Osteoblast (primary cell): ENCODE measurements around the gene OR13C3. TPM values are rescaled to one million over a fixed set of nuclear protein-coding genes. Genes with fewer than 3 reads are reported as not detected.

ENCODE experiments used
- DNase-seq: peaks from one replicate; pipeline ENCODE4 v3.0.0; 2011; ENCODE audit warnings: low spot score, mixed read lengths; ENCODE audit not compliant: insufficient read length; ENCODE audit errors: missing footprints
- H2AFZ ChIP-seq: 2 replicates; pipeline ENCODE4 v1.6.0; 2011; ENCODE audit warnings: mild to moderate bottlenecking, low read length
- H3K27ac ChIP-seq: 2 replicates; pipeline ENCODE4 v1.5.1; 2011; ENCODE audit warnings: mild to moderate bottlenecking, low read depth, low read length, moderate library complexity
- H3K27me3 ChIP-seq: 2 replicates; pipeline ENCODE4 v1.6.0; 2012; ENCODE audit warnings: mild to moderate bottlenecking, control low read depth, inconsistent platforms, low read length, moderate library complexity; ENCODE audit not compliant: insufficient read depth
- H3K36me3 ChIP-seq: 2 replicates; pipeline ENCODE4 v1.5.1; 2011; ENCODE audit warnings: mild to moderate bottlenecking, low read length, control low read depth, moderate library complexity; ENCODE audit not compliant: insufficient read depth
- H3K4me1 ChIP-seq: 2 replicates; pipeline ENCODE4 v1.5.1; 2011; ENCODE audit warnings: mild to moderate bottlenecking, low read length, control low read depth, moderate library complexity; ENCODE audit not compliant: insufficient read depth
- H3K4me2 ChIP-seq: 2 replicates; pipeline ENCODE4 v1.6.0; 2011; ENCODE audit warnings: mild to moderate bottlenecking, low read length; ENCODE audit not compliant: insufficient read depth
- H3K4me3 ChIP-seq: fragments of 200-600 bp; sonication (generic); 3 replicates; pipeline ENCODE4 v1.5.1; 2012; ENCODE audit warnings: mild to moderate bottlenecking, low read length, inconsistent platforms; ENCODE audit not compliant: insufficient read depth
- H3K79me2 ChIP-seq: 2 replicates; pipeline ENCODE4 v1.6.0; 2012; ENCODE audit warnings: mild to moderate bottlenecking, low read length, control low read depth, inconsistent platforms; ENCODE audit not compliant: insufficient read depth
- H3K9me3 ChIP-seq: 2 replicates; pipeline ENCODE4 v1.5.1; 2011; ENCODE audit warnings: low read depth, low read length, control low read depth
- H4K20me1 ChIP-seq: 2 replicates; pipeline ENCODE4 v1.6.0; 2012; ENCODE audit warnings: mild to moderate bottlenecking, low read length, control low read depth; ENCODE audit not compliant: insufficient read depth
- total RNA-seq: library from RNA; depleted of rRNA; stranded (reverse); fragments of >200 nt; gene quantifications from 2 replicates; pipeline ENCODE4 v1.2.3, GENCODE V29; 2012
- TF ChIP-seq, protein P1 (sequence below): IDR thresholded peaks from 2 replicates; pipeline ENCODE4 v1.5.1; 2011; ENCODE audit warnings: mild to moderate bottlenecking, low read depth, low read length, moderate library complexity; ENCODE audit errors: extremely low read depth

OR13C3 gene
- total RNA-seq, 1 donor = not detected

DNA sequence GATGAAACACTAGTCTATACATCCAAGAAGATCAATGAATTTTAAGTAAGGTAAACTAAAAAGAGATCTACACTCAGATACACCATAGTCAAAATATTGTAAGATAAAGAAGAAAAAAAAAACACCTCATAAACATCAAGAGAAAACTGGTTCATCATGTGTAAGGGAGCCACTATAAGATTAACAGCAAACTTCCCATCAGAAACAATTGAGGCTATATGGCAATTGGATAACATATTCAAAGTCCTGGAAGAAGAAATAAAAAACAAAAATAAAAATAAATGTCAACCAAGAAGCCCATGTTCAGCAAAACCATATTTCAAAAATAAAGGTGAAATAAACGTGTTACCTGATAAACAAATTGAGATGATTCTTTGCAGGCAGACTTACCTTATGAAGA lies 36.0 kb upstream of the OR13C3 start:
- H3K79me2 ChIP-seq = no peaks in the 10 kb centered on the region
- DNase-seq = no peak
- H3K4me2 ChIP-seq = no peak overlapping the region
- H3K36me3 ChIP-seq = no peaks in the 10 kb centered on the region
- H4K20me1 ChIP-seq = no peaks in the 10 kb centered on the region
- TF ChIP-seq, protein P1, sequence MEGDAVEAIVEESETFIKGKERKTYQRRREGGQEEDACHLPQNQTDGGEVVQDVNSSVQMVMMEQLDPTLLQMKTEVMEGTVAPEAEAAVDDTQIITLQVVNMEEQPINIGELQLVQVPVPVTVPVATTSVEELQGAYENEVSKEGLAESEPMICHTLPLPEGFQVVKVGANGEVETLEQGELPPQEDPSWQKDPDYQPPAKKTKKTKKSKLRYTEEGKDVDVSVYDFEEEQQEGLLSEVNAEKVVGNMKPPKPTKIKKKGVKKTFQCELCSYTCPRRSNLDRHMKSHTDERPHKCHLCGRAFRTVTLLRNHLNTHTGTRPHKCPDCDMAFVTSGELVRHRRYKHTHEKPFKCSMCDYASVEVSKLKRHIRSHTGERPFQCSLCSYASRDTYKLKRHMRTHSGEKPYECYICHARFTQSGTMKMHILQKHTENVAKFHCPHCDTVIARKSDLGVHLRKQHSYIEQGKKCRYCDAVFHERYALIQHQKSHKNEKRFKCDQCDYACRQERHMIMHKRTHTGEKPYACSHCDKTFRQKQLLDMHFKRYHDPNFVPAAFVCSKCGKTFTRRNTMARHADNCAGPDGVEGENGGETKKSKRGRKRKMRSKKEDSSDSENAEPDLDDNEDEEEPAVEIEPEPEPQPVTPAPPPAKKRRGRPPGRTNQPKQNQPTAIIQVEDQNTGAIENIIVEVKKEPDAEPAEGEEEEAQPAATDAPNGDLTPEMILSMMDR = no peak
- H2AFZ ChIP-seq = no peak overlapping the region
- H3K4me1 ChIP-seq = no peaks in the 10 kb centered on the region
- H3K4me3 ChIP-seq = no peak overlapping the region
- no peak overlapping the region for H3K27ac ChIP-seq
- H3K27me3 ChIP-seq = no peaks in the 10 kb centered on the region
- no peaks in the 10 kb centered on the region for H3K9me3 ChIP-seq

DNA sequence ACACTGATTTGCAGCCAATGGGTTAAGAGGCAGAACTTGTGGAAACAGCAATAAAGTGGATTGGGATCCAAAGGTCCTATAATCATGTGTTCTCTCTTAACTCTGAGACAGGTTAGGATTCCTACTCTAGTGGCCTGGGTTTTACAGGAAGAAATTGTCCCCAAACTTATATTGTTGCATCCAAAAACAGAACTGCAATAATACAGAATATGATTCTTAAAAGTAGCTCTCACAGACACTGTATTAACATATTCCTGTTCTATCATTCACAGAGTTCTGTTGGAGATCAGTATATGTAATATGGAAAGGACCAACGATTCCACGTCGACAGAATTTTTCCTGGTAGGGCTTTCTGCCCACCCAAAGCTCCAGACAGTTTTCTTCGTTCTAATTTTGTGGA lies 32.2 kb upstream of the OR13C3 start, which contains the start of gene OR13C8:
Gene OR13C8, plus strand, starts transcription at position 301 of the 400 bp plus-strand sequence. Its CDS starts 0 bp downstream, at position 301.
- TF ChIP-seq, protein P1 = no peak
- H3K9me3 ChIP-seq = no peaks in the 10 kb centered on the region

DNA sequence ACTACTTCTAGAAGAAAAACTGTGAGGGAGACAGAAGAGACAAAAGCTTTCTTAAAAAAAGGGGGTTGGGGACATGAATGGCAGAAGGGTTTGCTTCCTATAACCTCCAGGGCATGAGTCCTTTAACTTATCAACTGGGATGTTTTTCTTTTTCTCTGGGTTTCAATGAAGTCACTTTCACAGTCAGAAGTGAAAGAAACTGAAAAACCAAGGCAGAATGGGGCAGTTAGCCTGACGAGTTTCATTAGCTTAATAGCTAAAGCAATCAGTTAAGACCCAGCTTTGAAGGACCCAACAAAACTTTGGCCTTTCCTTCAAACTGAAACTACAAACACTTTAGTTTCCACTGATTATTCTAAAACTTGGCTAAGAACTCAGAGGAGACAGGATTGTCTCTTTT lies 27.7 kb upstream of the OR13C3 start:
- Histone ChIP-seq H3K27ac (no peak overlapping the region), H3K4me1 (no peaks in the 10 kb centered on the region), H4K20me1 (no peaks in the 10 kb centered on the region), H3K36me3 (no peaks in the 10 kb centered on the region), H3K4me3 (no peak overlapping the region), H3K79me2 (no peaks in the 10 kb centered on the region), H3K27me3 (no peaks in the 10 kb centered on the region), H2AFZ (no peak overlapping the region), H3K9me3 (no peaks in the 10 kb centered on the region), H3K4me2 (no peak overlapping the region)
- DNase-seq = no peak
- TF ChIP-seq, protein P1 = no peak

More for the DNA sequence above, 32.2 kb upstream of the OR13C3 start, which contains the start of gene OR13C8:
- Histone ChIP-seq H3K27me3 (no peaks in the 10 kb centered on the region), H3K36me3 (no peaks in the 10 kb centered on the region), H3K79me2 (no peaks in the 10 kb centered on the region), H3K4me1 (no peaks in the 10 kb centered on the region), H3K4me2 (no peak within 1 kb of the TSS), H4K20me1 (no peaks in the 10 kb centered on the region), H3K4me3 (no peak within 1 kb of the TSS), H2AFZ (no peak within 1 kb of the TSS), H3K27ac (no peak within 1 kb of the TSS)
- DNase-seq = no peak

DNA sequence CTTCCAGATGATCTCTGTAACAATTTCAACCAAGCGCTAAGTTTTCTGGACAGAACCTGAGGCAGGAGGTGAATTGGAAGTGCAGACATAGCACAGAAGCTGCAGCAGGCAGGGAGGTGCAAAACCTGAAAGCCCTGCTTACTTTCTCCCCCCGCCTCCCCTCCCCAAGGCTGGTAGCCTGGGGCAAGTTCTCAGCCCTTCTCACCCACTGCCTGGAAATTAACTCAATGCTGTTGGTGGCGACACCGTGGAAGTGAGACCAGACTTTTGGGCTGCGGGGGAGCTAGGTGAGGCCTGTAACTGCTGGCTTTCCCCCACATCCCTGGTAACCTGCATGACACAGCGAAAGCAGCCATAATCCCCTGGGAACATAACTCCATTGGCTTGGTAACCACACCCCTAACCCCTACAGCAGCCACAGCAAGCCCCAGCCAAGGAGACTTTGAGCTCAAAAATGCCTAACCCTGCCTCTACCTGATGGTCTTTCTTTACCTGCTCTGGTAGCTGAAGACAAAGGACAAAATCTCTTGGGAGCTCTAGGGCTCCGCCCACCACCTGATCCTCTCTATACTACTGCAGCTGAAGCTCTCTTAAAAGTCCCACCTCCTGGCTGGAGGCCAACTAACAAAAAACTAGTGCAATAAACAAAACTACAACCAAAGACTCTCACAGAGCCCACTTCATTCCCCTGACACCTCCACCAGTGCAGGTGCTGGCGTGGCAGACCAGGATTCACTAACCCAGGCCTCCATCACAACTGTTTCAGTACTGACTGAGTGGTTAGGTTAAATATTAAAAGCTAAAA lies 20.4 kb upstream of the OR13C3 start:
- TF ChIP-seq, protein P1 = no peak
- no peaks in the 10 kb centered on the region for H3K27me3 ChIP-seq
- H4K20me1 ChIP-seq = no peaks in the 10 kb centered on the region
- no peaks in the 10 kb centered on the region for H3K79me2 ChIP-seq
- no peak for DNase-seq
- no peak overlapping the region for H3K4me2 ChIP-seq
- H3K4me3 ChIP-seq = no peak overlapping the region
- H3K27ac ChIP-seq = no peak overlapping the region
- no peak overlapping the region for H2AFZ ChIP-seq
- H3K4me1 ChIP-seq = no peaks in the 10 kb centered on the region
- no peaks in the 10 kb centered on the region for H3K36me3 ChIP-seq
- no peaks in the 10 kb centered on the region for H3K9me3 ChIP-seq
